Lower leg skin (tissue), 4 donors: ENCODE data around the gene SDK1. TPM values are rescaled to one million over a fixed set of nuclear protein-coding genes. Genes with fewer than 3 reads are reported as not detected.
"Not testable (repeated sequence)": the region's sequence is repeated elsewhere in the genome, so short reads cannot be mapped to it uniquely, and the experiment has no call there.

Experiments
- DNase-seq, 2 donors: peaks; one replicate each; pipeline ENCODE4 v3.0.0-alpha.2; 2019; ENCODE audit warnings: low spot score in 2 of 2
- H3K4me3 ChIP-seq: fragments of 200-600 bp; sonication (generic); 2 replicates; pipeline ENCODE4 v1.5.1; 2017; ENCODE audit warnings: mild to moderate bottlenecking, low read depth; ENCODE audit not compliant: poor library complexity, severe bottlenecking
- CTCF ChIP-seq, 3 donors: fragments of 450-650 bp; IDR thresholded peaks; one replicate each; pipeline ENCODE4 v1.5.1; 2016; ENCODE audit warnings: antibody characterized with exemption in 3 of 3, mild to moderate bottlenecking in 3 of 3, moderate library complexity in 2 of 3
- POLR2A ChIP-seq, 2 donors: fragments of 450-650 bp; IDR thresholded peaks; one replicate each; pipeline ENCODE4 v1.6.1; 2016 to 2017; ENCODE audit warnings: antibody characterized with exemption in 2 of 2, mild to moderate bottlenecking in 1 of 2, moderate library complexity in 1 of 2
- WGBS, 2 donors: methylation state at CpG; one replicate each; pipeline ENCODE4 v1.1.5; 2018; 5-methylcytosine and 5-hydroxymethylcytosine counted together
- intact Hi-C: fragments of 100-400 bp; cut with DNase I; formaldehyde crosslinking; loops from one replicate; pipeline ENCODE4 v1.15.0; 2023; ENCODE audit warnings: low total_unique reads
- total RNA-seq, 4 donors: library from RNA; depleted of rRNA; stranded (reverse); fragments of >200 nt; gene quantifications; one replicate each; pipeline ENCODE4 v1.1.0, GENCODE V29; 2016

Gene SDK1
- total RNA-seq, 4 donors from 2014 or later = 1.9 to 7.2 (median 5.1) TPM

- no peak for DNase-seq
- H3K4me3 ChIP-seq = no peak overlapping the region
- 77 to 79% methylated on average over 1 of the region's 1 CpG for WGBS, 2 donors
- intact Hi-C loops = no loop called here
- no peak for TF ChIP-seq POLR2A (IDR thresholded peaks at IDR 0.05)
- TF ChIP-seq CTCF (IDR thresholded peaks at IDR 0.05) = no peak
These were observed 452.8 kb downstream of the SDK1 start for GRCh38 chr7:3753868-3754267.

- no peak overlapping the region for H3K4me3 ChIP-seq
- TF ChIP-seq CTCF (IDR thresholded peaks at IDR 0.05) (no peak), POLR2A (IDR thresholded peaks at IDR 0.05) (no peak)
- no peak for DNase-seq
- WGBS, 2 donors = 50 to 54% methylated on average over 15 of the region's 15 CpGs
- intact Hi-C loops = no loop called here
These were observed 453.7 kb downstream of the SDK1 start for GRCh38 chr7:3754493-3755341.

- DNase-seq, intact Hi-C loops, H3K4me3 ChIP-seq: not testable (repeated sequence)
- WGBS, 2 donors = 89 to 94% methylated on average over 8 of the region's 8 CpGs
These were observed 454.9 kb downstream of the SDK1 start for GRCh38 chr7:3755778-3756453.

GRCh38 chr7:3757059-3757458 is 456.0 kb downstream of the SDK1 start:
- 87 to 90% methylated on average over 3 of the region's 3 CpGs for WGBS, 2 donors
- no peak for DNase-seq
- intact Hi-C loops = no loop called here
- TF ChIP-seq CTCF (IDR thresholded peaks at IDR 0.05) (no peak), POLR2A (IDR thresholded peaks at IDR 0.05) (no peak)
- H3K4me3 ChIP-seq = no peak overlapping the region

- 83 to 87% methylated on average over 5 of the region's 5 CpGs for WGBS, 2 donors
- TF ChIP-seq POLR2A (IDR thresholded peaks at IDR 0.05) (no peak), CTCF (IDR thresholded peaks at IDR 0.05) (no peak)
These were observed 459.6 kb downstream of the SDK1 start for GRCh38 chr7:3760651-3761050.

GRCh38 chr7:3762146-3762831 is 461.2 kb downstream of the SDK1 start:
- DNase-seq = no peak
- intact Hi-C loops = no loop called here
- H3K4me3 ChIP-seq = no peak overlapping the region
- 89 to 93% methylated on average over 11 of the region's 11 CpGs for WGBS, 2 donors
- TF ChIP-seq POLR2A (IDR thresholded peaks at IDR 0.05) (no peak), CTCF (IDR thresholded peaks at IDR 0.05) (no peak)

More at GRCh38 chr7:3760651-3761050, 459.6 kb downstream of the SDK1 start:
- no peak for DNase-seq
- intact Hi-C loops = no loop called here
- no peak overlapping the region for H3K4me3 ChIP-seq
